ENCODE data around the gene FMNL2.

Gene FMNL2

GRCh38 chr2:152452256-152452973 lies 117.4 kb downstream of the FMNL2 start:
- no peak for DNase-seq

GRCh38 chr2:152453129-152453911 lies 118.3 kb downstream of the FMNL2 start:
- no peak for DNase-seq

- DNase-seq: no peak
These were observed 119.4 kb downstream of the FMNL2 start for GRCh38 chr2:152454371-152454770.

GRCh38 chr2:152454960-152455359 lies 120.0 kb downstream of the FMNL2 start:
- no peak for DNase-seq

- no peak for DNase-seq
These were observed 120.8 kb downstream of the FMNL2 start for GRCh38 chr2:152455738-152456137.

- no peak for DNase-seq
These were observed 121.3 kb downstream of the FMNL2 start for GRCh38 chr2:152456262-152456661.

- no peak for DNase-seq
These were observed 123.5 kb downstream of the FMNL2 start for GRCh38 chr2:152458441-152458940.

- DNase-seq: no peak
These were observed 124.1 kb downstream of the FMNL2 start for GRCh38 chr2:152459091-152459490.

- no peak for DNase-seq
These were observed 125.6 kb downstream of the FMNL2 start for GRCh38 chr2:152460567-152460966.

GRCh38 chr2:152462120-152462519 lies 127.1 kb downstream of the FMNL2 start:
- no peak for DNase-seq

GRCh38 chr2:152462779-152463178 lies 127.8 kb downstream of the FMNL2 start:
- DNase-seq: no peak

- DNase-seq: no peak
These were observed 130.0 kb downstream of the FMNL2 start for GRCh38 chr2:152464851-152465470.

GRCh38 chr2:152465541-152465940 lies 130.6 kb downstream of the FMNL2 start:
- DNase-seq: no peak

GRCh38 chr2:152466041-152466440 lies 131.1 kb downstream of the FMNL2 start:
- DNase-seq: no peak

- DNase-seq: no peak
These were observed 132.2 kb downstream of the FMNL2 start for GRCh38 chr2:152466980-152467676.

GRCh38 chr2:152467677-152468410 lies 132.9 kb downstream of the FMNL2 start:
- DNase-seq: no peak

- DNase-seq: no peak
These were observed 134.1 kb downstream of the FMNL2 start for GRCh38 chr2:152468899-152469692.

- DNase-seq: no peak
These were observed 136.2 kb downstream of the FMNL2 start for GRCh38 chr2:152470861-152471854.

- DNase-seq: no peak
These were observed 137.5 kb downstream of the FMNL2 start for GRCh38 chr2:152472481-152472887.
